C4-2B (cell line): Measurements from ENCODE around the gene MAP1B.

Source experiments
- ZFX ChIP-seq: fragments of 450-650 bp; IDR thresholded peaks from 2 replicates; pipeline ENCODE4 v1.6.1; 2017
- TF ChIP-seq, protein P1 (sequence below): fragments of 450-650 bp; conservative IDR thresholded peaks from 2 replicates; pipeline ENCODE4 v1.5.1; 2017; ENCODE audit warnings: mild to moderate bottlenecking

DNA sequence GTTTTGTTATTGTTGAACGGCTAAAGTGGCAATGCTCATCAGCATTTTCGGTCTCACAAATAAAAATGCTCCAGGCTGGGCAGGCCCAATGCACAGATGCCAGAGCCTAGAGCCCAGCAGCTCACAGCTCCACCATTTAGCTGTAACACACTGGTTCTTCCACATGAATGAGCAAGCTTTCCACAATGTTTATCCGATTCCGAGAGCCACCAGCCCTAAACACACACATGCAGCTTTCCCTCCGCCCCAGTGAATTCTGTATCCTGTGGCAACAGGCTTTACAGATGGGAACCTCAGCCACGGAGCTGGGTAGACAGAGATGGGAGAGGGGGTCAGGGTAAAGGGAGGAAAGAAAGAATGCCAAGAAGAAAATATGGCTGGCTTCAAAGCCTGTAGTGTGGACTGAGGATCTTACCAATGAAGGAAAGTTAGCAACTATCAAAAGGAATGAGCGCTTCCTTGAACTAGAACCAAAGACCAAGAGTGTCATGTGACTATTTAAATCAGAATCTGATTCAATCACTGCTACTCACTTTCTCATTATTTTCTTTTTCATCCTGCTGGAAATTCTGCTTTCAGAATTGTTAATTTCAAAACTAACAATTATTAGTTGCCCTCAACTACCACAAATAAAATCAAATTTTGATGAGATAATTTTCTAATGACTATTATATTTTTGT lies 135.7 kb downstream of the MAP1B start:
- TF ChIP-seq, protein P1, sequence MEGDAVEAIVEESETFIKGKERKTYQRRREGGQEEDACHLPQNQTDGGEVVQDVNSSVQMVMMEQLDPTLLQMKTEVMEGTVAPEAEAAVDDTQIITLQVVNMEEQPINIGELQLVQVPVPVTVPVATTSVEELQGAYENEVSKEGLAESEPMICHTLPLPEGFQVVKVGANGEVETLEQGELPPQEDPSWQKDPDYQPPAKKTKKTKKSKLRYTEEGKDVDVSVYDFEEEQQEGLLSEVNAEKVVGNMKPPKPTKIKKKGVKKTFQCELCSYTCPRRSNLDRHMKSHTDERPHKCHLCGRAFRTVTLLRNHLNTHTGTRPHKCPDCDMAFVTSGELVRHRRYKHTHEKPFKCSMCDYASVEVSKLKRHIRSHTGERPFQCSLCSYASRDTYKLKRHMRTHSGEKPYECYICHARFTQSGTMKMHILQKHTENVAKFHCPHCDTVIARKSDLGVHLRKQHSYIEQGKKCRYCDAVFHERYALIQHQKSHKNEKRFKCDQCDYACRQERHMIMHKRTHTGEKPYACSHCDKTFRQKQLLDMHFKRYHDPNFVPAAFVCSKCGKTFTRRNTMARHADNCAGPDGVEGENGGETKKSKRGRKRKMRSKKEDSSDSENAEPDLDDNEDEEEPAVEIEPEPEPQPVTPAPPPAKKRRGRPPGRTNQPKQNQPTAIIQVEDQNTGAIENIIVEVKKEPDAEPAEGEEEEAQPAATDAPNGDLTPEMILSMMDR = no peak
- no peak for TF ChIP-seq ZFX
